GM10266 (cell line): ENCODE data around the gene IKZF4.

ENCODE experiments used
- DNase-seq: peaks from one replicate; pipeline ENCODE4 v3.0.0; 2012; ENCODE audit errors: extremely low spot score
- TF ChIP-seq, protein P1 (sequence below): IDR thresholded peaks from 2 replicates; pipeline ENCODE4 v1.5.1; 2012; ENCODE audit warnings: mild to moderate bottlenecking, low read depth; ENCODE audit not compliant: control insufficient read depth, insufficient read depth; ENCODE audit errors: missing control alignments

IKZF4 gene

DNA sequence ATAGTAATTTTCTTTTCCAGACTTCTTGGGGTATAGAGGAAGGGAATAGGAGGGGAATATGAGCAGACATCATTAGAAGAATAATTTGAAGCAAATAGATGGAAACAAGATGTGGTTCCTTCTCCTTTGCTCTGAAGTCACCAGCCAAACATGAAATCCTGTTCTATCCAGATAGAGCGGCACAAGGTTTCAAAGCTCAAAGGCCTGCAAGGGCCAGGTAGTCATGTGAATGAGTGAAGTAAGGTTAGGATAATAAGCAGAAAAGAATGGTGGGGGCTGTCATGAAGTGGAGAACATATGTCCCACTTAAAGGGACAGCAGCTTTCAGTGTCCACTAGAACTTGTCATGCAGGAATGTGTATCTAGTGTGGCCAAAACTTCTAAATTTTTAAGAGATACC lies 2.5 kb upstream of the IKZF4 start:
- DNase-seq = no peak
- TF ChIP-seq, protein P1, sequence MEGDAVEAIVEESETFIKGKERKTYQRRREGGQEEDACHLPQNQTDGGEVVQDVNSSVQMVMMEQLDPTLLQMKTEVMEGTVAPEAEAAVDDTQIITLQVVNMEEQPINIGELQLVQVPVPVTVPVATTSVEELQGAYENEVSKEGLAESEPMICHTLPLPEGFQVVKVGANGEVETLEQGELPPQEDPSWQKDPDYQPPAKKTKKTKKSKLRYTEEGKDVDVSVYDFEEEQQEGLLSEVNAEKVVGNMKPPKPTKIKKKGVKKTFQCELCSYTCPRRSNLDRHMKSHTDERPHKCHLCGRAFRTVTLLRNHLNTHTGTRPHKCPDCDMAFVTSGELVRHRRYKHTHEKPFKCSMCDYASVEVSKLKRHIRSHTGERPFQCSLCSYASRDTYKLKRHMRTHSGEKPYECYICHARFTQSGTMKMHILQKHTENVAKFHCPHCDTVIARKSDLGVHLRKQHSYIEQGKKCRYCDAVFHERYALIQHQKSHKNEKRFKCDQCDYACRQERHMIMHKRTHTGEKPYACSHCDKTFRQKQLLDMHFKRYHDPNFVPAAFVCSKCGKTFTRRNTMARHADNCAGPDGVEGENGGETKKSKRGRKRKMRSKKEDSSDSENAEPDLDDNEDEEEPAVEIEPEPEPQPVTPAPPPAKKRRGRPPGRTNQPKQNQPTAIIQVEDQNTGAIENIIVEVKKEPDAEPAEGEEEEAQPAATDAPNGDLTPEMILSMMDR = no peak

DNA sequence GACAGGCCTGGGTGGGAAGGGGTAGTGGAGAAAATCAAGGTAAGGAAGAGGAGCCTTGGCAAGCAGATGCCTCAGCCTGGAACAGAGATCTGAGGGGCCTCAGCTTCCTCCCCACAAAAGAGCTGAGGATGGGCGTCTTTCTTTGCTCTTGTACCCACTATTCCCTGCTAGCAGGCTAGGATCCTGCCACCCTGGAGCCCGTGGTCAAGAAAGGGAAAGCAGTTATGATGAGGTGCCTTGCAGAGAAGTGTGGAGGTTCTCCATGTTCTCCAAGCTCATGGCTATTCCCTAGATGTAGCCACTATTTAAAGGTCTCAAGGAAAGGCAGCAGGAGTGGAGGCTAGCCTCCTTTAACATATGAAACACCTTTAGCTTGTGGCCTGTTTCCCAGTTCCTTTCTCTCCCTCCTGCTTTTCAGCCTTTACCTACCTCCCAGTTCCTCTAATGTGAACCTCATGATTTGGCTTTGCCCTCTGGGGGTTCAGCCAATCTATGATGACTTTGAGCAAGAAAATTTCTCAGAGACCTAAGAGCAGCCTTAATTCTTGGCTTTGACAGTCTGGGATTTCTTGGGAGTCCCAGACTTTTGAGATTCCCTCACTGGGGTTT lies 1.1 kb downstream of the IKZF4 start:
- DNase-seq = no peak
- TF ChIP-seq, protein P1 = no peak

DNA sequence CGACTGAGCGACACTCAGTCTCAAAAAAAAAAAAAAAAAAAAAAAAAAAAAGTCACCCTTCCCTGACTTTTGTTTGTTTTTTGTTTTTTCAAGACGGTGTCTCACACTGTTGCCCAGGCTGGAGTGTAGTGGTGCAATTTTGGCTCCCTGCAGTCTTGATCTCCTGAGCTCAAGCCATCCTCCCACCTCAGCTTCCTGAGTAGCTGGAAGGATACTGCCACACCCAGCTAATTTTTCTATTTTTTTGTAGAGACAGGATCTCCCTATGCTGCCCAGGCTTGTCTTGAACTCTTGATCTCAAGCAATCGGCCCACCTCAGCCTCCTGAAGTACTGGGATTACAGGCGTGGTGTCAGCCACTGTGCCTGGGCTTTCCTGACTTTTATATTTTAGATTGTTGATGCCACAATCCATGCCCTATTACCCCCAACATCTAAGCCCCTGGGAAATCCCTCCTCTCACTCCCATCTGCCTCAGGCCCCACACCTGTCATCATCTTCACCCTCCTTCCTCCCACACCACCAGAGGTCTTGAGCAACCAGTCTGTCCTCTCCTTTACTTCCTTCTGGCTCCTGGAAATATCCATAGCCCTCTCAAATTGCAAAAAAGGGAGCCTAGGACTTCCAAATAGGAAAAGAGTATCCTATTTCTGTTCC lies 7.8 kb downstream of the IKZF4 start:
- DNase-seq = no peak
- TF ChIP-seq, protein P1 = no peak

DNA sequence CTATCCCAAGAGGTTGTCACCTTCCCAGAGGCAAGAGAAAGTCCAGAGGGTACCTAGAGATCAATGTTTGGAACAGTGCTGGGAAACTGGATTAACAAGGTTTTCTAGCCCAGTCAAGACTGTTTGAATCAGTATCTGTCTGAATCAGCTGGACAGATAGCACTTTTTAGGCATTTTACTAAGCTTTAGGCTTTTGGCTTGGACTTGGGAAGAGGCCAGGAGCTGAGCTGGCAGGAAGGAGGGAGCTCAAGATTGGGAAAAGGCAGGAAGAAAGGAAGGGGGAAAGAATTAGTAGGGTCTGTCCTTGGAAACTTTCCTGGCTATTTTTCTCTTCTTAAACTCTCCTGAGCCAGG lies 8.3 kb downstream of the IKZF4 start:
- no peak for DNase-seq
- TF ChIP-seq, protein P1 = no peak

DNA sequence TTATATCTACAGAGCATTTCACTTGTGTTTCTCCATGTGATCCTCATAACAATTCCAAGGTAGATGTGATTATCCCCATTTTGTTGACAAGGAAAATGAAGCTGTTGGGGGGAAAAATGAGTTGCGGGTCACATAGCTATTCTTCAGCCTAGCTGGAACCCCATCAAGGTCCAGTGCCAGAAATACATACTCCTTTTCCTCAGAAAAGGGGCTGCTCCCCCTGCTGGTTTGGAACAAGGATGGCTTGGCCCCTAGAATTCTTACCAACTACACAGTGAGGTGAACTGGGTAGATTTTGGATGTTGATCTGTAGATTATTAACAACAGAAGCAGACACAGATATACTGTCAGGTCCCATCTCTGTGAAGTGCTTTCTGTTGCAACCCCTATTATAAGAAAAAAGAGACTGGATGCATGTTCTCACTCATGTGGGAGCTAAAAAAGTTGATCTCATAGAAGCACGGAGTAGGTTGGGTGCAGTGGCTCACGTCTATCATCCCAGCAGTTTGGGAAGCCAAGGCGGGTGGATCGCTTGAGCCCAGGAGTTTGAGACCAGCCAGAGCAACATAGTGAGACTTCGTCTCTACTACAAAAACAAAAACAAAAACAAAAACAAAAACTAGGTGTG lies 8.9 kb downstream of the IKZF4 start:
- TF ChIP-seq, protein P1 = peak; percentile 62
- peak; percentile 59 for DNase-seq

DNA sequence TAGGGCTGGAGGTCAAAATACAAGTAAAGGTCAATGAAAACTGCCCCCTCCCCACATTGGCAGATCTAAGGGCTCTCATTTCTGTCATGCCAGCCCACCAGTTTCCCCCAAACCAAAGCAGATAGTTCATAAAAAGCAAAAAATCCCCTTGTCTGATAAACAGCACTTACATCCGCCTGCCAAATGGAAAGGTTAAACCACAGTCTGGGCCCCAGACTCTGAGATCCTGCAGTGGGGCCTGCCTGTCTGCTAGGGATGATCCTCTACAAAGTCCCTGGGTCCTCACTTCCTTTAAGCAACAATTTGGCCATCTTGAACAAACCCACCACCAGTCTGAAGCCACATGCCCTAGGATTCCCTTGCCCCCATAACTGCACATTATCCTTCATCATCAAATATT lies 11.1 kb downstream of the IKZF4 start:
- no peak for DNase-seq

More for the DNA sequence above, 11.1 kb downstream of the IKZF4 start:
- TF ChIP-seq, protein P1 = no peak
